GM12878 (cell line): Measurements from ENCODE around the gene C9orf40. TPM values are rescaled to one million over a fixed set of nuclear protein-coding genes. Genes with fewer than 3 reads are reported as not detected.

Experiments
- ATAC-seq: fragments of 200-7000 bp; cut with Tn5 transposase; 3 replicates; pipeline ENCODE4 v1.9.1; 2020; ENCODE audit warnings: mild to moderate bottlenecking, moderate library complexity
- BruUV-seq: library from RNA; stranded (reverse); fragments of 400-500 nt; replicated peaks from 2 replicates; lab custom pipeline; 2021; lab: Mats Ljungman, UMichigan
- CTCF ChIA-PET: fragments of 300-600 bp; sonication (Branson Sonifier 250); formaldehyde crosslinking; extraction: SDS; loops from one replicate; lab custom pipeline; 2021; ENCODE audit warnings: inconsistent platforms; lab: Yijun Ruan, JAX
- POLR2A ChIA-PET: fragments of 350-600 bp; formaldehyde crosslinking; extraction: SDS; loops from one replicate; lab custom pipeline; 2021; ENCODE audit warnings: inconsistent platforms; lab: Charles Lee
- RAD21 ChIA-PET: fragments of 300-600 bp; sonication (Branson Sonifier 250); formaldehyde crosslinking; loops from one replicate; lab custom pipeline; 2023; ENCODE audit warnings: antibody characterized with exemption; ENCODE audit not compliant: unreplicated experiment; lab: Charles Lee
- SMC1A ChIA-PET: fragments of 300-600 bp; sonication (Branson Sonifier 250); formaldehyde crosslinking; loops from one replicate; lab custom pipeline; 2023; ENCODE audit not compliant: unreplicated experiment, uncharacterized antibody; lab: Charles Lee
- DNase-seq: peaks from one replicate; pipeline ENCODE4 v3.0.0-alpha.2; 2011; ENCODE audit warnings: low read depth, low spot score
- FAIRE-seq: peaks from 3 replicates; lab custom pipeline; 2011; peaks lifted over from hg19 to GRCh38; lab: Jason Lieb, UNC
- H2AFZ ChIP-seq: 2 replicates; pipeline ENCODE4 v1.6.0; 2011; ENCODE audit warnings: low read depth, low read length, control low read depth; ENCODE audit not compliant: control insufficient read depth
- H3K27ac ChIP-seq: 2 replicates; pipeline ENCODE4 v1.5.1; 2011; ENCODE audit warnings: control low read depth; ENCODE audit not compliant: control insufficient read depth, insufficient read depth
- H3K27me3 ChIP-seq, 2 experiments: replicated peaks in 1 of 2; 2 replicates each; pipeline versions ENCODE4 v1.6.0 to v1.6.1; 2011; ENCODE audit warnings: low read length in 1 of 2; ENCODE audit not compliant: control insufficient read depth in 2 of 2, insufficient read depth in 2 of 2
- H3K36me3 ChIP-seq, 2 experiments: 2 replicates each; pipeline ENCODE4 v1.5.1; 2011; ENCODE audit warnings: low read length in 1 of 2; ENCODE audit not compliant: control insufficient read depth in 2 of 2, insufficient read depth in 2 of 2
- H3K4me1 ChIP-seq: 2 replicates; pipeline ENCODE4 v1.6.1; 2011; ENCODE audit warnings: mild to moderate bottlenecking, low read length, moderate library complexity, mixed read lengths; ENCODE audit not compliant: control insufficient read depth, insufficient read depth
- H3K4me2 ChIP-seq: 2 replicates; pipeline ENCODE4 v1.6.0; 2011; ENCODE audit warnings: control low read depth; ENCODE audit not compliant: control insufficient read depth, insufficient read depth
- H3K4me3 ChIP-seq: fragments of 200-600 bp; sonication (generic); 2 replicates; pipeline ENCODE4 v1.5.1; 2016
- H3K79me2 ChIP-seq: 2 replicates; pipeline ENCODE4 v1.6.0; 2011; ENCODE audit warnings: low read length; ENCODE audit not compliant: control insufficient read depth, insufficient read depth
- H3K9ac ChIP-seq: 2 replicates; pipeline ENCODE4 v1.8.0; 2011; ENCODE audit warnings: low read length, control low read depth, mixed read lengths; ENCODE audit not compliant: control insufficient read depth, insufficient read depth
- H3K9me3 ChIP-seq: replicated peaks from 3 replicates; pipeline ENCODE4 v1.5.1; 2011; ENCODE audit warnings: mild to moderate bottlenecking, low read length; ENCODE audit not compliant: control insufficient read depth, insufficient read depth
- H4K20me1 ChIP-seq: 2 replicates; pipeline ENCODE4 v1.6.0; 2011; ENCODE audit not compliant: control insufficient read depth, insufficient read depth
- CBFB ChIP-seq: IDR thresholded peaks from 2 replicates; pipeline ENCODE4 v1.6.1; 2016; ENCODE audit warnings: antibody characterized with exemption, low read depth
- CBX5 ChIP-seq: sonication (generic); IDR thresholded peaks from 2 replicates; pipeline ENCODE4 v1.6.1; 2016; ENCODE audit warnings: low read depth, moderate library complexity, mild to moderate bottlenecking, inconsistent platforms
- ESRRA ChIP-seq: IDR thresholded peaks from 2 replicates; pipeline ENCODE4 v1.6.1; 2012; ENCODE audit warnings: mild to moderate bottlenecking, low read length, improper control_type of control experiment
- KAT2A ChIP-seq: conservative IDR thresholded peaks from 2 replicates; pipeline ENCODE4 v1.6.1; 2011; ENCODE audit warnings: low read depth, low read length; ENCODE audit not compliant: control insufficient read depth
- NFXL1 ChIP-seq: fragments of 450-650 bp; IDR thresholded peaks from 2 replicates; pipeline ENCODE4 v1.6.1; 2017; ENCODE audit warnings: antibody characterized with exemption, mild to moderate bottlenecking, borderline replicate concordance
- RB1 ChIP-seq: fragments of 450-650 bp; formaldehyde crosslinking; IDR thresholded peaks from 2 replicates; pipeline ENCODE4 v1.6.1; 2017; ENCODE audit warnings: mild to moderate bottlenecking, borderline replicate concordance
- SUZ12 ChIP-seq: fragments of 200-600 bp; sonication (generic); IDR thresholded peaks from one replicate; pipeline ENCODE4 v1.6.1; 2018; ENCODE audit warnings: antibody characterized with exemption, mild to moderate bottlenecking; ENCODE audit not compliant: unreplicated experiment
- TAF1 ChIP-seq: IDR thresholded peaks from 2 replicates; pipeline ENCODE4 v1.6.1; 2011; ENCODE audit warnings: mild to moderate bottlenecking, low read depth, low read length, borderline replicate concordance
- TCF3 ChIP-seq: IDR thresholded peaks from 2 replicates; pipeline ENCODE4 v1.6.1; 2012; ENCODE audit warnings: low read depth, mild to moderate bottlenecking, low read length, borderline replicate concordance; ENCODE audit not compliant: insufficient read depth
- ZZZ3 ChIP-seq: IDR thresholded peaks from 2 replicates; pipeline ENCODE4 v1.6.1; 2011; ENCODE audit warnings: low read depth; ENCODE audit not compliant: control insufficient read depth, insufficient read length
- in situ Hi-C: fragments of 300-500 bp; cut with MboI; formaldehyde crosslinking; loops from 9 replicates; pipeline ENCODE4 v1.14.3; 2018; ENCODE audit warnings: mixed read lengths
- intact Hi-C: fragments of 100-400 bp; cut with micrococcal nuclease; formaldehyde crosslinking; loops from one replicate; pipeline ENCODE4 v1.14.2; 2022; ENCODE audit not compliant: unreplicated experiment
- polyA plus RNA-seq, 11 experiments: library from polyadenylated mRNA; depleted of rRNA in 4 of 11; unstranded in 6 of 11; stranded (reverse) in 5 of 11; fragments of >200 nt; fragmentation: Nextera tagmentation in 4 of 11; fragmentation: Illumina TruSeq in 1 of 11; extraction: Ambion mirVana in 4 of 11; extraction: Trizol in 1 of 11; gene quantifications; 1 replicate in 1 of 11; 2 replicates in 10 of 11; pipeline versions ENCODE4 v1.2.1 to v1.2.3, GENCODE V29; 2011 to 2016; ENCODE audit warnings: inconsistent platforms in 2 of 11, missing spikeins in 2 of 11, low read depth in 1 of 11
- total RNA-seq, 4 experiments: library from RNA; depleted of rRNA in 3 of 4; stranded (reverse); fragments of >200 nt in 3 of 4; fragmentation: Illumina TruSeq in 1 of 4; extraction: Trizol in 1 of 4; gene quantifications; 2 replicates each; pipeline versions ENCODE4 v1.2.1 to v1.2.3, GENCODE V29; 2013 to 2021
- TF ChIP-seq, protein P1 (sequence below): fragments of 450-650 bp; IDR thresholded peaks from 2 replicates; pipeline ENCODE4 v1.6.1; 2017; ENCODE audit warnings: mild to moderate bottlenecking, moderate library complexity

Gene C9orf40
- total and polyA plus RNA-seq, 10 of the 15 experiments (the other 5 are each of a cell fraction or from before 2014, with no cell fraction given), result 6.8 to 30.9 (median 11.5) TPM

DNA sequence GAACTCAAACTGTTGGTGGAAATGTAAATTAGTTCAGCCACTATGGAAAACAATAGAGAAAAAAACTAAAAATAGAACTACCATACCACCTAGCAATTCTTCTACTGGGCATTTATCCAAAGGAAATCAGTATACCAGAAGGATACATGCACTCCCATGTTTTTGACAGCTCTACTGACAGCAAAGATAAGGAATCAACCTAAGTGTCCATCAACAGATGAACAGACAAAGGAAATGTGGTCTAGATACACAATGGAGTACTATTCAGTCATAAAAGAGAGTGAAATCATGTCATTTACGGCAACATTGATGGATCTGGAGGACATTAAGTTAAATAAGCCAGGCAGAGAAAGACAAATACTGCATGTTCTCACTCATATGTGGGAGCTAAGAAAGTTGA is 21.8 kb upstream of the C9orf40 start (continued):
- TF ChIP-seq ZZZ3 (no peak), SUZ12 (no peak), ESRRA (no peak), CBX5 (no peak), TAF1 (no peak)
- TF ChIP-seq, all 136 proteins: peak for 0

DNA sequence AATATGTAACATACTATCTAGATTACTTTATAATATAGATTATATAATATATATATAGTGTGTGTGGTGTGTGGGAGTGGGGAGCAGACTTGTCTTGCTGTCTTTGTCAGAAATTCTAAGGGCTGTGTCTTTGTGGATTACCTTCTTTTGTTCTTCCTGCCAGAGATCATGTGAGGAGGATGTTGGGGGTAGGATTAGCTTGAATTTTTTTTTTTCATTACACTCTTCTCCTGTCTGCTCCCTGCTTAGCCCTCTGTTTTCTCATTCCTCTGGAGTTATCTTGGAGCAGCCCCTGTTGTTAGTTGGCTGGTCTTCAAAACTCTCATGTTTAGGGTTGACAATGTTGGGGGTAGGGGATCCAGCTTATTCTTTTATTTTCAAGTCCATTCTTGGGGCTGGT is 21.0 kb upstream of the C9orf40 start:
- no peak for ATAC-seq
- intact Hi-C loops (no loop called here), in situ Hi-C loops (no loop called here)
- H4K20me1 ChIP-seq, result no peaks in the 10 kb centered on the region
- H3K79me2 ChIP-seq, result no peaks in the 10 kb centered on the region
- no peak for FAIRE-seq
- ChIA-PET SMC1A (no interaction called here), RAD21 (no interaction called here), POLR2A (interaction anchor here (1.0 kb wide), 1 partner anchor 8 kb away, joined by 3 read pairs; no protein-coding TSS in a partner anchor), CTCF (interaction anchor here (0.8 kb wide), 1 partner anchor 196 kb away, joined by 3 read pairs; no protein-coding TSS in a partner anchor)
- no peak for DNase-seq
- H3K9me3 ChIP-seq, result peaks cover 1% of the 10 kb centered on the region; the same call in 2 of the 3 replicates
- TF ChIP-seq RB1, result no peak
- TF ChIP-seq CBFB, result no peak
- TF ChIP-seq KAT2A, result no peak
- no peak for TF ChIP-seq TCF3
- TF ChIP-seq, protein P1, sequence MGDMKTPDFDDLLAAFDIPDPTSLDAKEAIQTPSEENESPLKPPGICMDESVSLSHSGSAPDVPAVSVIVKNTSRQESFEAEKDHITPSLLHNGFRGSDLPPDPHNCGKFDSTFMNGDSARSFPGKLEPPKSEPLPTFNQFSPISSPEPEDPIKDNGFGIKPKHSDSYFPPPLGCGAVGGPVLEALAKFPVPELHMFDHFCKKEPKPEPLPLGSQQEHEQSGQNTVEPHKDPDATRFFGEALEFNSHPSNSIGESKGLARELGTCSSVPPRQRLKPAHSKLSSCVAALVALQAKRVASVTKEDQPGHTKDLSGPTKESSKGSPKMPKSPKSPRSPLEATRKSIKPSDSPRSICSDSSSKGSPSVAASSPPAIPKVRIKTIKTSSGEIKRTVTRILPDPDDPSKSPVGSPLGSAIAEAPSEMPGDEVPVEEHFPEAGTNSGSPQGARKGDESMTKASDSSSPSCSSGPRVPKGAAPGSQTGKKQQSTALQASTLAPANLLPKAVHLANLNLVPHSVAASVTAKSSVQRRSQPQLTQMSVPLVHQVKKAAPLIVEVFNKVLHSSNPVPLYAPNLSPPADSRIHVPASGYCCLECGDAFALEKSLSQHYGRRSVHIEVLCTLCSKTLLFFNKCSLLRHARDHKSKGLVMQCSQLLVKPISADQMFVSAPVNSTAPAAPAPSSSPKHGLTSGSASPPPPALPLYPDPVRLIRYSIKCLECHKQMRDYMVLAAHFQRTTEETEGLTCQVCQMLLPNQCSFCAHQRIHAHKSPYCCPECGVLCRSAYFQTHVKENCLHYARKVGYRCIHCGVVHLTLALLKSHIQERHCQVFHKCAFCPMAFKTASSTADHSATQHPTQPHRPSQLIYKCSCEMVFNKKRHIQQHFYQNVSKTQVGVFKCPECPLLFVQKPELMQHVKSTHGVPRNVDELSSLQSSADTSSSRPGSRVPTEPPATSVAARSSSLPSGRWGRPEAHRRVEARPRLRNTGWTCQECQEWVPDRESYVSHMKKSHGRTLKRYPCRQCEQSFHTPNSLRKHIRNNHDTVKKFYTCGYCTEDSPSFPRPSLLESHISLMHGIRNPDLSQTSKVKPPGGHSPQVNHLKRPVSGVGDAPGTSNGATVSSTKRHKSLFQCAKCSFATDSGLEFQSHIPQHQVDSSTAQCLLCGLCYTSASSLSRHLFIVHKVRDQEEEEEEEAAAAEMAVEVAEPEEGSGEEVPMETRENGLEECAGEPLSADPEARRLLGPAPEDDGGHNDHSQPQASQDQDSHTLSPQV, result no peak
- no peak for TF ChIP-seq NFXL1
- no peak overlapping the region for H3K4me2 ChIP-seq
- no peak overlapping the region for H3K27ac ChIP-seq
- no peaks in the 10 kb centered on the region for H3K4me1 ChIP-seq
- no peak overlapping the region for H3K4me3 ChIP-seq
- no peak overlapping the region for H3K9ac ChIP-seq
- no TSS peak for BruUV-seq
- H2AFZ ChIP-seq, result no peak overlapping the region
- H3K36me3 ChIP-seq, result no peaks in the 10 kb centered on the region
- H3K27me3 ChIP-seq, result no peaks in the 10 kb centered on the region
